HEK293 (cell line): Measurements from ENCODE around the gene VEZF1.
A peak's percentile ranks its signal among the peaks of the same experiment; 100 is the strongest.

Source experiments
- CTCF ChIA-PET: fragments of 350-600 bp; formaldehyde crosslinking; extraction: SDS; loops from one replicate; lab custom pipeline; 2021; ENCODE audit warnings: antibody characterized with exemption; lab: Yijun Ruan, JAX
- POLR2A ChIA-PET: fragments of 300-600 bp; formaldehyde crosslinking; extraction: SDS; loops from one replicate; lab custom pipeline; 2020; ENCODE audit warnings: antibody characterized with exemption, inconsistent platforms; lab: Yijun Ruan, JAX
- H3K27ac ChIP-seq: fragments of 200-500 bp; sonication (Bioruptor generic); 2 replicates; pipeline ENCODE4 v1.5.1; 2014; ENCODE audit warnings: low read depth, low read length, control low read depth, inconsistent platforms; ENCODE audit errors: extremely low read depth
- H3K36me3 ChIP-seq, 2 experiments: fragments of 200-500 bp in 1 of 2; sonication (Bioruptor generic) in 1 of 2; 1 replicate in 1 of 2; 2 replicates in 1 of 2; pipeline ENCODE4 v1.5.1; 2014 to 2017; ENCODE audit warnings: inconsistent platforms in 2 of 2, low read length in 2 of 2; ENCODE audit not compliant: control insufficient read depth in 2 of 2, insufficient read depth in 1 of 2
- H3K4me1 ChIP-seq: fragments of 200-500 bp; sonication (Bioruptor generic); 2 replicates; pipeline ENCODE4 v1.5.1; 2014; ENCODE audit warnings: mild to moderate bottlenecking, low read length, inconsistent platforms; ENCODE audit not compliant: control insufficient read depth, insufficient read depth
- H3K4me3 ChIP-seq: 2 replicates; pipeline ENCODE4 v1.5.1; 2011; ENCODE audit warnings: low read depth, mild to moderate bottlenecking, control low read depth, low read length, moderate library complexity
- H3K9me3 ChIP-seq: fragments of 200-500 bp; sonication (Bioruptor generic); 2 replicates; pipeline ENCODE4 v1.5.1; 2014; ENCODE audit warnings: low read depth, low read length, inconsistent platforms; ENCODE audit not compliant: control insufficient read depth, insufficient read depth
- HOXC10 ChIP-seq: sonication (generic); formaldehyde crosslinking; IDR thresholded peaks from 2 replicates; pipeline ENCODE4 v1.8.1; 2023; ENCODE audit warnings: mild to moderate bottlenecking, missing genetic modification reagents
- SCRT1 ChIP-seq: fragments of 450-650 bp; formaldehyde crosslinking; IDR thresholded peaks from 2 replicates; pipeline ENCODE4 v1.5.1; 2016; ENCODE audit warnings: missing biosample characterization, missing genetic modification characterization, borderline replicate concordance
- SP2 ChIP-seq: fragments of 450-650 bp; formaldehyde crosslinking; IDR thresholded peaks from 2 replicates; pipeline ENCODE4 v1.5.1; 2016; ENCODE audit warnings: missing biosample characterization, missing genetic modification characterization
- SP7 ChIP-seq: fragments of 450-650 bp; formaldehyde crosslinking; IDR thresholded peaks from 2 replicates; pipeline ENCODE4 v1.5.1; 2016; ENCODE audit warnings: missing biosample characterization, missing genetic modification characterization
- ZNF138 ChIP-seq: fragments of 450-650 bp; formaldehyde crosslinking; IDR thresholded peaks from 2 replicates; pipeline ENCODE4 v1.5.1; 2016; ENCODE audit warnings: missing biosample characterization, missing genetic modification characterization, borderline replicate concordance
- ZNF530 ChIP-seq: fragments of 450-650 bp; formaldehyde crosslinking; IDR thresholded peaks from 2 replicates; pipeline ENCODE4 v1.5.1; 2016; ENCODE audit warnings: low read depth, missing biosample characterization, missing genetic modification characterization
- ZNF600 ChIP-seq: fragments of 450-650 bp; formaldehyde crosslinking; IDR thresholded peaks from 2 replicates; pipeline ENCODE4 v1.5.1; 2016; ENCODE audit warnings: missing biosample characterization, missing genetic modification characterization
- ZNF623 ChIP-seq: fragments of 450-650 bp; formaldehyde crosslinking; IDR thresholded peaks from 2 replicates; pipeline ENCODE4 v1.5.1; 2016; ENCODE audit warnings: missing biosample characterization, missing genetic modification characterization
- TF ChIP-seq, protein P1 (sequence below): fragments of 450-650 bp; IDR thresholded peaks from 2 replicates; pipeline ENCODE4 v1.5.1; 2018; ENCODE audit warnings: missing biosample characterization, missing genetic modification characterization
- TF ChIP-seq, protein P2 (sequence below): fragments of 450-650 bp; IDR thresholded peaks from 2 replicates; pipeline ENCODE4 v1.5.1; 2018; ENCODE audit warnings: missing biosample characterization, mild to moderate bottlenecking, missing genetic modification characterization
- TF ChIP-seq, protein P3 (sequence below): fragments of 450-650 bp; formaldehyde crosslinking; IDR thresholded peaks from 2 replicates; pipeline ENCODE4 v1.5.1; 2016; ENCODE audit warnings: missing biosample characterization, missing genetic modification characterization
- TF ChIP-seq, protein P4 (sequence below): fragments of 450-650 bp; formaldehyde crosslinking; IDR thresholded peaks from 2 replicates; pipeline ENCODE4 v1.5.1; 2016; ENCODE audit warnings: missing biosample characterization, missing genetic modification characterization
- TF ChIP-seq, protein P5 (sequence below): fragments of 450-650 bp; formaldehyde crosslinking; IDR thresholded peaks from 2 replicates; pipeline ENCODE4 v1.5.1; 2016; ENCODE audit warnings: missing biosample characterization, missing genetic modification characterization
- TF ChIP-seq, protein P6 (sequence below): fragments of 450-650 bp; formaldehyde crosslinking; optimal IDR thresholded peaks from 2 replicates; pipeline ENCODE3; 2016; ENCODE audit warnings: missing biosample characterization, mild to moderate bottlenecking, missing genetic modification characterization
- TF ChIP-seq, protein P7 (sequence below): fragments of 450-650 bp; formaldehyde crosslinking; IDR thresholded peaks from 2 replicates; pipeline ENCODE4 v1.5.1; 2017; ENCODE audit warnings: missing biosample characterization, missing genetic modification characterization

The VEZF1 gene

DNA sequence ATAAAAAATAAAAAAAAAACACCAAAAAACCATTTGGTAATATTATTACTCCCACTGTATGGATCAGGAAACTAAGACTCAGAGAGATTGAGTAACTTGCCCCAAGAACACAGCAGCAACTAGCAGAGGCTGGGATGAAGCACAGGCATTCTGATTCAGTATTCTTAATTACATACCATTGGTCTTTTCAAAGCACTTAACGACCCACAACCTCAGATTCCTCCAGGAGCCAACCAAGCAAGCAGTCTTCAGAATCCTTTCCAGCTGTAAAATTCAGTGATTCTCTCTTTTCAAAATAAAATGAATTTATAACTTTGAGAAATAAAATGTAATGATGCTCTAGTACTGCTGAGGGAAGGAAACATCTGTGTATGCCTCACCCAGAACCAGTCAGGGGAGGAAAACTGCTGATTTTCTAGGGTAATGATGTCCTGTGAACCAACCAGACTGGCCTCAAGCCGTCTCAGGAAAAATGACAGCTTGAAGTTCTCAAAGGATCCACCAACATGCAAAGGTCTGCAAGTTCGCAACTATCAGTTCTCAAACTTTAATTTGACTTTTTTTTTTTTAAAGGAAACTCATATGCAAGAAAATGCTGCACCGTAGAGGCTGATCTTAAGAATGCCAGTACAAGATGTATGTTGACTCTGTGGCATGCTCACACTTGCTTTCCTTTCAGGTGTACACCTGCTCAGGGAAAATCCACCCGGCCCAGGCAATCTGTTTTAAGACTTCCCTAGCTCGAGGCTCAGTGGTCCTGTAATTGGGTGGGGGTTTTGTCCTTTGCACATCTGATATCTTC, 41.9 kb downstream of the VEZF1 start (continued):
- no peak for TF ChIP-seq SP2 (tag by site-specific recombination)
- TF ChIP-seq SP7 (tag by site-specific recombination) = peak; percentile 43; the same call in 1 of the 2 replicates
- TF ChIP-seq HOXC10 (CRISPR knock-in tag) = no peak
- TF ChIP-seq, protein P1, sequence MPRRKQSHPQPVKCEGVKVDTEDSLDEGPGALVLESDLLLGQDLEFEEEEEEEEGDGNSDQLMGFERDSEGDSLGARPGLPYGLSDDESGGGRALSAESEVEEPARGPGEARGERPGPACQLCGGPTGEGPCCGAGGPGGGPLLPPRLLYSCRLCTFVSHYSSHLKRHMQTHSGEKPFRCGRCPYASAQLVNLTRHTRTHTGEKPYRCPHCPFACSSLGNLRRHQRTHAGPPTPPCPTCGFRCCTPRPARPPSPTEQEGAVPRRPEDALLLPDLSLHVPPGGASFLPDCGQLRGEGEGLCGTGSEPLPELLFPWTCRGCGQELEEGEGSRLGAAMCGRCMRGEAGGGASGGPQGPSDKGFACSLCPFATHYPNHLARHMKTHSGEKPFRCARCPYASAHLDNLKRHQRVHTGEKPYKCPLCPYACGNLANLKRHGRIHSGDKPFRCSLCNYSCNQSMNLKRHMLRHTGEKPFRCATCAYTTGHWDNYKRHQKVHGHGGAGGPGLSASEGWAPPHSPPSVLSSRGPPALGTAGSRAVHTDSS (tag by site-specific recombination) = no peak
- 0 out of 2 replicates have a peak, but pooled peaks have one; percentile 10 for TF ChIP-seq ZNF600 (tag by site-specific recombination)
- TF ChIP-seq, protein P2, sequence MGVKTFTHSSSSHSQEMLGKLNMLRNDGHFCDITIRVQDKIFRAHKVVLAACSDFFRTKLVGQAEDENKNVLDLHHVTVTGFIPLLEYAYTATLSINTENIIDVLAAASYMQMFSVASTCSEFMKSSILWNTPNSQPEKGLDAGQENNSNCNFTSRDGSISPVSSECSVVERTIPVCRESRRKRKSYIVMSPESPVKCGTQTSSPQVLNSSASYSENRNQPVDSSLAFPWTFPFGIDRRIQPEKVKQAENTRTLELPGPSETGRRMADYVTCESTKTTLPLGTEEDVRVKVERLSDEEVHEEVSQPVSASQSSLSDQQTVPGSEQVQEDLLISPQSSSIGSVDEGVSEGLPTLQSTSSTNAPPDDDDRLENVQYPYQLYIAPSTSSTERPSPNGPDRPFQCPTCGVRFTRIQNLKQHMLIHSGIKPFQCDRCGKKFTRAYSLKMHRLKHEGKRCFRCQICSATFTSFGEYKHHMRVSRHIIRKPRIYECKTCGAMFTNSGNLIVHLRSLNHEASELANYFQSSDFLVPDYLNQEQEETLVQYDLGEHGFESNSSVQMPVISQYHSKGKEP (tag by site-specific recombination) = 0 out of 2 replicates have a peak, but pooled peaks have one; percentile 49
- TF ChIP-seq, protein P3, sequence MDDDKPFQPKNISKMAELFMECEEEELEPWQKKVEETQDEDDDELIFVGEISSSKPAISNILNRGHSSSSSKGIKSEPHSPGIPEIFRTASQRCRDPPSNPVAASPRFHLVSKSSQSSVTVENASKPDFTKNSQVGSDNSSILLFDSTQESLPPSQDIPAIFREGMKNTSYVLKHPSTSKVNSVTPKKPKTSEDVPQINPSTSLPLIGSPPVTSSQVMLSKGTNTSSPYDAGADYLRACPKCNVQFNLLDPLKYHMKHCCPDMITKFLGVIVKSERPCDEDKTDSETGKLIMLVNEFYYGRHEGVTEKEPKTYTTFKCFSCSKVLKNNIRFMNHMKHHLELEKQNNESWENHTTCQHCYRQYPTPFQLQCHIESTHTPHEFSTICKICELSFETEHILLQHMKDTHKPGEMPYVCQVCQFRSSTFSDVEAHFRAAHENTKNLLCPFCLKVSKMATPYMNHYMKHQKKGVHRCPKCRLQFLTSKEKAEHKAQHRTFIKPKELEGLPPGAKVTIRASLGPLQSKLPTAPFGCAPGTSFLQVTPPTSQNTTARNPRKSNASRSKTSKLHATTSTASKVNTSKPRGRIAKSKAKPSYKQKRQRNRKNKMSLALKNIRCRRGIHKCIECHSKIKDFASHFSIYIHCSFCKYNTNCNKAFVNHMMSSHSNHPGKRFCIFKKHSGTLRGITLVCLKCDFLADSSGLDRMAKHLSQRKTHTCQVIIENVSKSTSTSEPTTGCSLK (tag by site-specific recombination) = no peak
- no peak for TF ChIP-seq ZNF530
- no peak for TF ChIP-seq ZNF138
- TF ChIP-seq SCRT1 = no peak

DNA sequence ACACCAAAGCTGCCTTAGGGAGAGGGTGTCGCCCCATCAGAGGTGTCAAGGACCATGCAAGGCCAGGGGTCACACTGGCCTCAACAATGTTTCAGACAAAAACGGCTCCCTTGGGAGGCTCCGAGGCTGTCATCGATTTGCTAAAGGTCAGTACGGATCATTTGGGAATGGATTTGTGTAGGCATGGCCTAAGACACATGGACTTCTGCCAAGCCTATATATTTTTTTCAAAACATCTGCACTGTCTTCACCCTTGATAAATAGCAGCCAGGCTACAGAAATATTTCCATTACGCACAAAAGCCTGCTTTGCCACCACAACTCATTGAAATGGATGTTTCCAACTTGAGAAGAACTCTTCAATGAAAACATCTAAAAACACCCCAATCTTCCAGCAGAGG, 43.1 kb downstream of the VEZF1 start:
- ChIA-PET CTCF (interaction anchor here (1.0 to 2.3 kb wide), 2 partner anchors 10 to 85 kb away, joined by 4 to 9 read pairs; partner anchors contain the start of gene CUEDC1), POLR2A (interaction anchor here (1.9 kb wide), 1 partner anchor 9 kb away, joined by 4 read pairs; no protein-coding TSS in a partner anchor)
- H3K27ac ChIP-seq = peak overlapping the region; percentile 34; the same call in 1 of the 2 replicates
- no peaks in the 10 kb centered on the region for H3K9me3 ChIP-seq
- TF ChIP-seq ZNF623 = no peak
- no peak for TF ChIP-seq ZNF138
- TF ChIP-seq SP7 (tag by site-specific recombination) = no peak
- TF ChIP-seq, protein P4, sequence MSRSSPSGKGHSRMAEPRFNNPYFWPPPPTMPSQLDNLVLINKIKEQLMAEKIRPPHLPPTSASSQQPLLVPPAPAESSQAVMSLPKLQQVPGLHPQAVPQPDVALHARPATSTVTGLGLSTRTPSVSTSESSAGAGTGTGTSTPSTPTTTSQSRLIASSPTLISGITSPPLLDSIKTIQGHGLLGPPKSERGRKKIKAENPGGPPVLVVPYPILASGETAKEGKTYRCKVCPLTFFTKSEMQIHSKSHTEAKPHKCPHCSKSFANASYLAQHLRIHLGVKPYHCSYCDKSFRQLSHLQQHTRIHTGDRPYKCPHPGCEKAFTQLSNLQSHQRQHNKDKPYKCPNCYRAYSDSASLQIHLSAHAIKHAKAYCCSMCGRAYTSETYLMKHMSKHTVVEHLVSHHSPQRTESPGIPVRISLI (tag by site-specific recombination) = no peak
- TF ChIP-seq, protein P5, sequence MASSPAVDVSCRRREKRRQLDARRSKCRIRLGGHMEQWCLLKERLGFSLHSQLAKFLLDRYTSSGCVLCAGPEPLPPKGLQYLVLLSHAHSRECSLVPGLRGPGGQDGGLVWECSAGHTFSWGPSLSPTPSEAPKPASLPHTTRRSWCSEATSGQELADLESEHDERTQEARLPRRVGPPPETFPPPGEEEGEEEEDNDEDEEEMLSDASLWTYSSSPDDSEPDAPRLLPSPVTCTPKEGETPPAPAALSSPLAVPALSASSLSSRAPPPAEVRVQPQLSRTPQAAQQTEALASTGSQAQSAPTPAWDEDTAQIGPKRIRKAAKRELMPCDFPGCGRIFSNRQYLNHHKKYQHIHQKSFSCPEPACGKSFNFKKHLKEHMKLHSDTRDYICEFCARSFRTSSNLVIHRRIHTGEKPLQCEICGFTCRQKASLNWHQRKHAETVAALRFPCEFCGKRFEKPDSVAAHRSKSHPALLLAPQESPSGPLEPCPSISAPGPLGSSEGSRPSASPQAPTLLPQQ (tag by site-specific recombination) = no peak
- no peak overlapping the region for H3K4me3 ChIP-seq
- no peaks in the 10 kb centered on the region for H3K36me3 ChIP-seq
- peaks cover 57% of the 10 kb centered on the region for H3K4me1 ChIP-seq

DNA sequence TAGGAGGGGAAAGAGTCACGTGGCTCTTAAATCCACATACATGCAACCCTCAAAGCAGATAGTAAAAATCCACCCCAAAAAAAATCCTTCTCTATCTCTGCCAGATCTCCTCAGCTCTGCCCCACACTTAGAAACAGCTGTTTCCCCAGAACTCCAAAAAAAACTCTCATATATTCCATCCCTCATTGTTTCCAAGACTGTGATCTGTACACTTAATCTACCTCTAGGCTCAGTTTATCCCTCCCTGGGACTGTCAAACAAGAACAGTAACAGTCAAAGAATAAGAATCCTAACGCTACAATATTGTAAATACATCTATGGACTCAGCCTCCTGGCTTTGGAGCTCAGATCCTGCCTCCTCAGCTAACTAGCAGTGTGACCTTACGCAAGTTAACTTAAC, 44.4 kb downstream of the VEZF1 start:
- Histone ChIP-seq H3K27ac (no peak overlapping the region), H3K4me3 (no peak overlapping the region), H3K36me3 (no peaks in the 10 kb centered on the region), H3K9me3 (no peaks in the 10 kb centered on the region), H3K4me1 (peaks cover 49% of the 10 kb centered on the region)
- POLR2A ChIA-PET = interaction anchor here (0.7 kb wide), 1 partner anchor 10 kb away, joined by 3 read pairs; no protein-coding TSS in a partner anchor
- CTCF ChIA-PET = interaction anchor here (0.6 to 2.3 kb wide), 4 partner anchors 11 to 1861 kb away, joined by 3 to 9 read pairs (median 4); partner anchors contain the start of gene CUEDC1
- TF ChIP-seq, protein P4 (tag by site-specific recombination) = no peak
- TF ChIP-seq, protein P6, sequence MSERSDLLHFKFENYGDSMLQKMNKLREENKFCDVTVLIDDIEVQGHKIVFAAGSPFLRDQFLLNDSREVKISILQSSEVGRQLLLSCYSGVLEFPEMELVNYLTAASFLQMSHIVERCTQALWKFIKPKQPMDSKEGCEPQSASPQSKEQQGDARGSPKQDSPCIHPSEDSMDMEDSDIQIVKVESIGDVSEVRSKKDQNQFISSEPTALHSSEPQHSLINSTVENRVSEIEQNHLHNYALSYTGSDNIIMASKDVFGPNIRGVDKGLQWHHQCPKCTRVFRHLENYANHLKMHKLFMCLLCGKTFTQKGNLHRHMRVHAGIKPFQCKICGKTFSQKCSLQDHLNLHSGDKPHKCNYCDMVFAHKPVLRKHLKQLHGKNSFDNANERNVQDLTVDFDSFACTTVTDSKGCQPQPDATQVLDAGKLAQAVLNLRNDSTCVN (tag by site-specific recombination) = no peak
- TF ChIP-seq, protein P7, sequence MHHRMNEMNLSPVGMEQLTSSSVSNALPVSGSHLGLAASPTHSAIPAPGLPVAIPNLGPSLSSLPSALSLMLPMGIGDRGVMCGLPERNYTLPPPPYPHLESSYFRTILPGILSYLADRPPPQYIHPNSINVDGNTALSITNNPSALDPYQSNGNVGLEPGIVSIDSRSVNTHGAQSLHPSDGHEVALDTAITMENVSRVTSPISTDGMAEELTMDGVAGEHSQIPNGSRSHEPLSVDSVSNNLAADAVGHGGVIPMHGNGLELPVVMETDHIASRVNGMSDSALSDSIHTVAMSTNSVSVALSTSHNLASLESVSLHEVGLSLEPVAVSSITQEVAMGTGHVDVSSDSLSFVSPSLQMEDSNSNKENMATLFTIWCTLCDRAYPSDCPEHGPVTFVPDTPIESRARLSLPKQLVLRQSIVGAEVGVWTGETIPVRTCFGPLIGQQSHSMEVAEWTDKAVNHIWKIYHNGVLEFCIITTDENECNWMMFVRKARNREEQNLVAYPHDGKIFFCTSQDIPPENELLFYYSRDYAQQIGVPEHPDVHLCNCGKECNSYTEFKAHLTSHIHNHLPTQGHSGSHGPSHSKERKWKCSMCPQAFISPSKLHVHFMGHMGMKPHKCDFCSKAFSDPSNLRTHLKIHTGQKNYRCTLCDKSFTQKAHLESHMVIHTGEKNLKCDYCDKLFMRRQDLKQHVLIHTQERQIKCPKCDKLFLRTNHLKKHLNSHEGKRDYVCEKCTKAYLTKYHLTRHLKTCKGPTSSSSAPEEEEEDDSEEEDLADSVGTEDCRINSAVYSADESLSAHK (tag by site-specific recombination) = peak; percentile 91
